GM08714 (cell line): Measurements from ENCODE around the gene SDHAF3.
"Not testable (repeated sequence)": the region's sequence is repeated elsewhere in the genome, so short reads cannot be mapped to it uniquely, and the experiment has no call there.

Experiments used
- H3K4me3 ChIP-seq: fragments of 200-500 bp; sonication (Bioruptor generic); 2 replicates; pipeline ENCODE4 v1.5.1; 2014; ENCODE audit warnings: mild to moderate bottlenecking, low read length, inconsistent platforms
- ZNF274 ChIP-seq: IDR thresholded peaks from 2 replicates; pipeline ENCODE4 v1.6.1; 2012; ENCODE audit warnings: mild to moderate bottlenecking, low read depth, low read length

Gene SDHAF3

GRCh38 chr7:97166308-97166707, 48.8 kb downstream of the SDHAF3 start:
- no peak for TF ChIP-seq ZNF274
- H3K4me3 ChIP-seq, result no peak overlapping the region

- H3K4me3 ChIP-seq, result no peak overlapping the region
- TF ChIP-seq ZNF274, result no peak
These were observed 49.7 kb downstream of the SDHAF3 start for GRCh38 chr7:97167176-97167575.

GRCh38 chr7:97167749-97168148, 50.3 kb downstream of the SDHAF3 start:
- TF ChIP-seq ZNF274, result no peak

GRCh38 chr7:97174303-97174702, 56.8 kb downstream of the SDHAF3 start:
- TF ChIP-seq ZNF274, result no peak
- no peak overlapping the region for H3K4me3 ChIP-seq

More at GRCh38 chr7:97167749-97168148, 50.3 kb downstream of the SDHAF3 start:
- H3K4me3 ChIP-seq, result no peak overlapping the region

- H3K4me3 ChIP-seq, result no peak overlapping the region
- no peak for TF ChIP-seq ZNF274
These were observed 62.1 kb downstream of the SDHAF3 start for GRCh38 chr7:97179454-97180104.

- H3K4me3 ChIP-seq, result no peak overlapping the region
- no peak for TF ChIP-seq ZNF274
These were observed 69.6 kb downstream of the SDHAF3 start for GRCh38 chr7:97187067-97187466.

- H3K4me3 ChIP-seq, result not testable (repeated sequence)
These were observed 78.7 kb downstream of the SDHAF3 start for GRCh38 chr7:97196174-97196573.

- no peak for TF ChIP-seq ZNF274
- H3K4me3 ChIP-seq, result no peak overlapping the region
These were observed 81.1 kb downstream of the SDHAF3 start for GRCh38 chr7:97198596-97198995.

- H3K4me3 ChIP-seq, result no peak overlapping the region
- TF ChIP-seq ZNF274, result no peak
These were observed 82.5 kb downstream of the SDHAF3 start for GRCh38 chr7:97200018-97200417.

- no peak for TF ChIP-seq ZNF274
- no peak overlapping the region for H3K4me3 ChIP-seq
These were observed 86.5 kb downstream of the SDHAF3 start for GRCh38 chr7:97203957-97204356.

GRCh38 chr7:97204821-97205220, 87.3 kb downstream of the SDHAF3 start:
- TF ChIP-seq ZNF274, result no peak
- no peak overlapping the region for H3K4me3 ChIP-seq

- H3K4me3 ChIP-seq, result no peak overlapping the region
- no peak for TF ChIP-seq ZNF274
These were observed 98.1 kb downstream of the SDHAF3 start for GRCh38 chr7:97215556-97215955.

GRCh38 chr7:97218767-97219166, 101.3 kb downstream of the SDHAF3 start:
- no peak overlapping the region for H3K4me3 ChIP-seq
- TF ChIP-seq ZNF274, result no peak

- no peak overlapping the region for H3K4me3 ChIP-seq
- TF ChIP-seq ZNF274, result no peak
These were observed 101.7 kb downstream of the SDHAF3 start for GRCh38 chr7:97219237-97219636.

- no peak overlapping the region for H3K4me3 ChIP-seq
- no peak for TF ChIP-seq ZNF274
These were observed 106.8 kb downstream of the SDHAF3 start for GRCh38 chr7:97224316-97224715.

GRCh38 chr7:97226541-97226940, 109.0 kb downstream of the SDHAF3 start:
- no peak for TF ChIP-seq ZNF274

More at GRCh38 chr7:97226541-97226940, 109.0 kb downstream of the SDHAF3 start:
- H3K4me3 ChIP-seq, result no peak overlapping the region
